Heart right ventricle (tissue), 16 donors: ENCODE measurements around the gene MUC4. TPM values are rescaled to one million over a fixed set of nuclear protein-coding genes. Genes with fewer than 3 reads are reported as not detected.

ENCODE experiments used
- ATAC-seq, 8 donors: fragments of 200-7000 bp; cut with Tn5 transposase; one replicate each; pipeline ENCODE4 v1.9.1; 2020; ENCODE audit warnings: mild to moderate bottlenecking in 8 of 8, moderate library complexity in 8 of 8, moderate number of reproducible peaks in 1 of 8
- DNase-seq, 2 donors: peaks; one replicate each; pipeline ENCODE4 v3.0.0-alpha.2; 2020
- H3K27ac ChIP-seq, 10 donors: fragments of 200-600 bp; sonication (generic) in 2 of 10; one replicate each; pipeline versions ENCODE4 v1.5.0 to v1.8.0; 2020 to 2022; ENCODE audit warnings: mild to moderate bottlenecking in 3 of 10
- H3K27me3 ChIP-seq, 7 donors: fragments of 200-600 bp; one replicate each; pipeline ENCODE4 v1.8.0; 2021 to 2022; ENCODE audit warnings: mild to moderate bottlenecking in 2 of 7
- H3K36me3 ChIP-seq, 9 donors: fragments of 200-600 bp; sonication (generic) in 1 of 9; one replicate each; pipeline versions ENCODE4 v1.5.0 to v1.8.0; 2020 to 2022; ENCODE audit warnings: mild to moderate bottlenecking in 2 of 9
- H3K4me1 ChIP-seq, 9 donors: fragments of 200-600 bp; sonication (generic) in 1 of 9; one replicate each; pipeline versions ENCODE4 v1.5.0 to v1.8.0; 2020 to 2022; ENCODE audit warnings: mild to moderate bottlenecking in 4 of 9
- H3K4me3 ChIP-seq, 10 donors: fragments of 200-600 bp; sonication (generic) in 2 of 10; one replicate each; pipeline versions ENCODE4 v1.5.0 to v1.8.0; 2020 to 2022; ENCODE audit warnings: mild to moderate bottlenecking in 7 of 10, moderate library complexity in 2 of 10
- H3K9me3 ChIP-seq, 11 donors: fragments of 200-600 bp in 10 of 11; sonication (generic) in 2 of 11; one replicate each; pipeline versions ENCODE4 v1.5.0 to v1.8.0; 2013 to 2022; ENCODE audit warnings: mild to moderate bottlenecking in 2 of 11, control low read depth in 1 of 11, moderate library complexity in 1 of 11
- CTCF ChIP-seq, 9 donors: fragments of 200-600 bp; sonication (generic) in 2 of 9; IDR thresholded peaks; one replicate each; pipeline versions ENCODE4 v1.5.0 to v1.8.0; 2021 to 2022; ENCODE audit warnings: antibody characterized with exemption in 9 of 9, mild to moderate bottlenecking in 5 of 9, moderate library complexity in 1 of 9
- WGBS, 2 donors: extraction: QIAGEN DNeasy Blood & Tissue Kit; methylation state at CpG; one replicate each; pipeline ENCODE4 v1.1.7; 2013; ENCODE audit warnings: inconsistent platforms in 1 of 2; 5-methylcytosine and 5-hydroxymethylcytosine counted together
- intact Hi-C, 10 donors: fragments of 100-400 bp; cut with DNase I; formaldehyde crosslinking; loops; one replicate each; pipeline versions ENCODE4 v1.11.1 to v1.14.2; 2022
- polyA plus RNA-seq, 2 donors: library from polyadenylated mRNA; stranded (reverse); fragments of 200-250 nt; gene quantifications; one replicate each; pipeline ENCODE4 v1.2.3, GENCODE V29; 2013
- total RNA-seq, 10 donors: library from RNA; stranded (reverse); fragmentation: NEBNext Ultra II Directional in 3 of 10; extraction: Animal tissue kit (Norgen Biotek cat#: 25700) in 3 of 10; gene quantifications; one replicate each; pipeline versions ENCODE4 v1.2.1 to v1.2.4, GENCODE V29; 2021 to 2023
- donor health status: Arrhythmogenic right ventricular cardiomyopathy.
- donor health status: ischemic (EF 13 %, LVEDD 7.1; RV severe dilation, severe dysfunction).
- donor health status: healthy with polysubstance abuse.
- donor health status: DM: no; HTN: yes; CAD: no.
- donor health status: DM: no; HTN: no; CAD: no.
- donor health status: ischemic (EF 25% LVEDD 6.9; RV normal size, moderate dysfunction).
- donor health status: ischemic (EF 25% LVEDD 5.7; RV mildly dilated, moderate dysfunction).
- donor health status: healthy.
- donor health status: DM: yes; HTN: yes; CAD: no.
- donor health status: Ischemic cardiomyopathy.
- donor health status: ischemic (EF 35%, LVEDD 5.7; RV mildly dilated, moderate dysfunction).
- donor health status: nonischemic (EF 11% LVEDD 7.7; RV severe dilation, severe dysfunction).
- donor health status: DM: yes; HTN: yes; CAD: no.
- donor health status: PGD.
- donor health status: ischemic (EF 29% LVEDD 5.4; RV normal size, mild dysfunction).
- donor health status: nonischemic (EF 23%, LVEDD 6.1; RV moderate dilation, normal function).

The MUC4 gene
- total and polyA plus RNA-seq, 12 donors: 0.01 TPM; not detected in 11

GRCh38 chr3:195699388-195699771 is 112.3 kb downstream of the MUC4 start:
- WGBS, 2 donors: 92 to 96% methylated on average over 2 of the region's 2 CpGs
- H3K4me3 ChIP-seq: no peak overlapping the region
- H3K4me1 ChIP-seq: peaks cover 0 to 15% (median 0%) of the 10 kb centered on the region in 9 donors
- ATAC-seq (no peak), DNase-seq (no peak)
- H3K27me3 ChIP-seq: no peaks in the 10 kb centered on the region
- peaks cover 0 to 53% (median 25%) of the 10 kb centered on the region in 9 donors for H3K36me3 ChIP-seq
- peaks cover 0 to 4% (median 0%) of the 10 kb centered on the region in 11 donors for H3K9me3 ChIP-seq
- TF ChIP-seq CTCF (IDR thresholded peaks at IDR 0.05): no peak
- no peak overlapping the region for H3K27ac ChIP-seq
- intact Hi-C loops: loop anchor here in 1 of 10 donors (5.0 kb wide), 1 partner anchor 38 kb away; no protein-coding TSS in a partner anchor

- peaks cover 0 to 58% (median 31%) of the 10 kb centered on the region in 9 donors for H3K36me3 ChIP-seq
Measured at GRCh38 chr3:195698647-195699387, 112.9 kb downstream of the MUC4 start.

GRCh38 chr3:195698325-195698646 is 113.4 kb downstream of the MUC4 start:
- Histone ChIP-seq H3K4me3 (no peak overlapping the region), H3K9me3 (peaks cover 0 to 4% (median 0%) of the 10 kb centered on the region in 11 donors), H3K27me3 (no peaks in the 10 kb centered on the region), H3K36me3 (peaks cover 0 to 64% (median 36%) of the 10 kb centered on the region in 9 donors), H3K27ac (no peak overlapping the region), H3K4me1 (peaks cover 0 to 15% (median 0%) of the 10 kb centered on the region in 9 donors)
- TF ChIP-seq CTCF (IDR thresholded peaks at IDR 0.05): no peak
- 87 to 89% methylated on average over 4 of the region's 4 CpGs for WGBS, 2 donors
- intact Hi-C loops: loop anchor here in 1 of 10 donors (5.0 kb wide), 1 partner anchor 39 kb away; no protein-coding TSS in a partner anchor
- ATAC-seq (no peak), DNase-seq (no peak)

More at GRCh38 chr3:195698647-195699387, 112.9 kb downstream of the MUC4 start:
- H3K27me3 ChIP-seq: no peaks in the 10 kb centered on the region
- peak overlapping the region in 1 of 10 donors; percentile 21 for H3K27ac ChIP-seq
- no peak overlapping the region for H3K4me3 ChIP-seq
- DNase-seq (no peak), ATAC-seq (no peak)
- 70 to 79% methylated on average over 5 of the region's 5 CpGs for WGBS, 2 donors
- peaks cover 0 to 15% (median 0%) of the 10 kb centered on the region in 9 donors for H3K4me1 ChIP-seq
- intact Hi-C loops: loop anchor here in 1 of 10 donors (5.0 kb wide), 1 partner anchor 38 kb away; no protein-coding TSS in a partner anchor
- H3K9me3 ChIP-seq: peaks cover 0 to 4% (median 0%) of the 10 kb centered on the region in 11 donors
- TF ChIP-seq CTCF (IDR thresholded peaks at IDR 0.05): no peak

- Histone ChIP-seq H3K4me3 (no peak overlapping the region), H3K4me1 (peaks cover 0 to 15% (median 0%) of the 10 kb centered on the region in 9 donors), H3K36me3 (peaks cover 0 to 69% (median 41%) of the 10 kb centered on the region in 9 donors), H3K27me3 (no peaks in the 10 kb centered on the region), H3K9me3 (peaks cover 0 to 4% (median 0%) of the 10 kb centered on the region in 11 donors), H3K27ac (no peak overlapping the region)
- intact Hi-C loops: loop anchor here in 1 of 10 donors (5.0 kb wide), 1 partner anchor 40 kb away; no protein-coding TSS in a partner anchor
- ATAC-seq (peak in 6 of 8 donors; percentile 6 to 68 (median 24)), DNase-seq (no peak)
- no peak for TF ChIP-seq CTCF (IDR thresholded peaks at IDR 0.05)
- 63 to 68% methylated on average over 11 of the region's 11 CpGs for WGBS, 2 donors
Measured at GRCh38 chr3:195697582-195698324, 114.0 kb downstream of the MUC4 start.
